WTC11 (cell line): Measurements from ENCODE around the gene FGF16. TPM values are rescaled to one million over a fixed set of nuclear protein-coding genes. Genes with fewer than 3 reads are reported as not detected.

Experiments
- ATAC-seq: fragments of 200-7000 bp; cut with Tn5 transposase; 2 replicates; pipeline ENCODE4 v1.10.0; 2021; ENCODE audit warnings: mild to moderate bottlenecking, moderate library complexity
- CTCF ChIA-PET: fragments of 300-600 bp; sonication (Branson Sonifier 250); formaldehyde crosslinking; loops from one replicate; lab custom pipeline; 2021; ENCODE audit warnings: antibody characterized with exemption; lab: Charles Lee
- POLR2A ChIA-PET: fragments of 350-600 bp; sonication (Branson Sonifier 250); formaldehyde crosslinking; loops from one replicate; lab custom pipeline; 2021; ENCODE audit warnings: antibody characterized with exemption; lab: Charles Lee
- DNase-seq: peaks from one replicate; pipeline ENCODE4 v3.0.0; 2021; ENCODE audit warnings: low spot score
- H3K27ac Mint-ChIP-seq: 2 replicates; pipeline ENCODE4 v1.8.0; 2021; ENCODE audit warnings: mixed read lengths
- H3K27me3 Mint-ChIP-seq: 2 replicates; pipeline ENCODE4 v1.8.0; 2021; ENCODE audit warnings: low read depth, mild to moderate bottlenecking, moderate library complexity, mixed read lengths
- H3K36me3 Mint-ChIP-seq: 2 replicates; pipeline ENCODE4 v1.8.0; 2021; ENCODE audit warnings: mixed read lengths
- H3K4me1 Mint-ChIP-seq: 2 replicates; pipeline ENCODE4 v1.8.0; 2022; ENCODE audit warnings: mixed read lengths
- H3K4me3 Mint-ChIP-seq: 2 replicates; pipeline ENCODE4 v1.8.0; 2021; ENCODE audit warnings: mild to moderate bottlenecking, moderate library complexity, mixed read lengths
- H3K9me3 Mint-ChIP-seq: 2 replicates; pipeline ENCODE4 v1.8.0; 2021; ENCODE audit warnings: mixed read lengths
- CBFB ChIP-seq: sonication (generic); formaldehyde crosslinking; IDR thresholded peaks from 2 replicates; pipeline ENCODE4 v1.8.1; 2022; ENCODE audit warnings: mild to moderate bottlenecking, low read depth, missing genetic modification reagents
- MYBL2 ChIP-seq: sonication (generic); formaldehyde crosslinking; IDR thresholded peaks from 2 replicates; pipeline ENCODE4 v1.8.1; 2023; ENCODE audit warnings: mild to moderate bottlenecking, moderate library complexity, missing genetic modification reagents
- SMAD3 ChIP-seq: sonication (generic); formaldehyde crosslinking; IDR thresholded peaks from 2 replicates; pipeline ENCODE4 v1.8.0; 2022; ENCODE audit warnings: missing genetic modification reagents, mild to moderate bottlenecking, borderline replicate concordance
- total RNA-seq: library from RNA; stranded (reverse); gene quantifications from 3 replicates; pipeline ENCODE4 v1.2.3, GENCODE V29; 2021
- TF ChIP-seq, protein P1 (sequence below): sonication (generic); formaldehyde crosslinking; IDR thresholded peaks from 2 replicates; pipeline ENCODE4 v1.8.1; 2023; ENCODE audit warnings: mild to moderate bottlenecking, missing genetic modification reagents, borderline replicate concordance
- TF ChIP-seq, protein P2 (sequence below): fragments of 250-450 bp; sonication (Bioruptor Pico); IDR thresholded peaks from 2 replicates; pipeline ENCODE4 v1.9.0; 2021; ENCODE audit warnings: mild to moderate bottlenecking, borderline replicate concordance
- TF ChIP-seq, protein P3 (sequence below): sonication (generic); formaldehyde crosslinking; IDR thresholded peaks from 2 replicates; pipeline ENCODE4 v1.8.1; 2022; ENCODE audit warnings: mild to moderate bottlenecking, missing genetic modification reagents, moderate library complexity, borderline replicate concordance
- TF ChIP-seq, protein P4 (sequence below): sonication (generic); formaldehyde crosslinking; IDR thresholded peaks from 2 replicates; pipeline ENCODE4 v1.8.1; 2023; ENCODE audit warnings: mild to moderate bottlenecking, moderate library complexity, missing genetic modification reagents
- TF ChIP-seq, protein P5 (sequence below): sonication (generic); formaldehyde crosslinking; IDR thresholded peaks from 2 replicates; pipeline ENCODE4 v1.8.1; 2022; ENCODE audit warnings: missing genetic modification reagents, borderline replicate concordance
- TF ChIP-seq, protein P6 (sequence below): sonication (generic); formaldehyde crosslinking; IDR thresholded peaks from 2 replicates; pipeline ENCODE4 v1.8.0; 2022; ENCODE audit warnings: mild to moderate bottlenecking, missing genetic modification reagents
- TF ChIP-seq, protein P7 (sequence below): sonication (generic); formaldehyde crosslinking; IDR thresholded peaks from 2 replicates; pipeline ENCODE4 v1.8.0; 2023; ENCODE audit warnings: missing genetic modification reagents
- TF ChIP-seq, protein P8 (sequence below): fragments of 250-450 bp; sonication (Bioruptor Pico); IDR thresholded peaks from 2 replicates; pipeline ENCODE4 v1.9.0; 2021; ENCODE audit warnings: moderate library complexity, mild to moderate bottlenecking, inconsistent platforms, borderline replicate concordance
- TF ChIP-seq, protein P9 (sequence below): sonication (generic); formaldehyde crosslinking; IDR thresholded peaks from 2 replicates; pipeline ENCODE4 v1.8.0; 2022; ENCODE audit warnings: missing genetic modification reagents

Gene FGF16
- total RNA-seq, 1 experiment from 2014 or later = 1.6 TPM

DNA sequence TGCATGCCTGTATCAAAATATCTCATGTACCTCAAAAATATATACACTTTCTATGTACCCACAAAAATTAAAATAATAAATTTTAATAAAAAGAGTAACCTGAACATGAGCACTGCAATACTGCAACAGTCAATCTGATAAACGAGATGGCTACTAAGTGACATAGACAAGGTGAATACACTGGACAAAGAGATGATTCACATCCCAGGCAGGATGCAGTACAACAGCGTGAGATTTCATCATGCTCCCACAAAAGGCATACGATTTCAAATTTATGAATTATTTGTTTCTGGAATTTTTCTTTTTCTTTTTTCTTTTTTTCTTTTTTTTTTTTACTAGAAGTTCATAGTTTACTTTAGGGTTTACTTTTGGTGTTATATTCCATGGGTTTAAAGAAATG, 12.2 kb upstream of the FGF16 start:
- POLR2A ChIA-PET = no interaction called here
- TF ChIP-seq, protein P1, sequence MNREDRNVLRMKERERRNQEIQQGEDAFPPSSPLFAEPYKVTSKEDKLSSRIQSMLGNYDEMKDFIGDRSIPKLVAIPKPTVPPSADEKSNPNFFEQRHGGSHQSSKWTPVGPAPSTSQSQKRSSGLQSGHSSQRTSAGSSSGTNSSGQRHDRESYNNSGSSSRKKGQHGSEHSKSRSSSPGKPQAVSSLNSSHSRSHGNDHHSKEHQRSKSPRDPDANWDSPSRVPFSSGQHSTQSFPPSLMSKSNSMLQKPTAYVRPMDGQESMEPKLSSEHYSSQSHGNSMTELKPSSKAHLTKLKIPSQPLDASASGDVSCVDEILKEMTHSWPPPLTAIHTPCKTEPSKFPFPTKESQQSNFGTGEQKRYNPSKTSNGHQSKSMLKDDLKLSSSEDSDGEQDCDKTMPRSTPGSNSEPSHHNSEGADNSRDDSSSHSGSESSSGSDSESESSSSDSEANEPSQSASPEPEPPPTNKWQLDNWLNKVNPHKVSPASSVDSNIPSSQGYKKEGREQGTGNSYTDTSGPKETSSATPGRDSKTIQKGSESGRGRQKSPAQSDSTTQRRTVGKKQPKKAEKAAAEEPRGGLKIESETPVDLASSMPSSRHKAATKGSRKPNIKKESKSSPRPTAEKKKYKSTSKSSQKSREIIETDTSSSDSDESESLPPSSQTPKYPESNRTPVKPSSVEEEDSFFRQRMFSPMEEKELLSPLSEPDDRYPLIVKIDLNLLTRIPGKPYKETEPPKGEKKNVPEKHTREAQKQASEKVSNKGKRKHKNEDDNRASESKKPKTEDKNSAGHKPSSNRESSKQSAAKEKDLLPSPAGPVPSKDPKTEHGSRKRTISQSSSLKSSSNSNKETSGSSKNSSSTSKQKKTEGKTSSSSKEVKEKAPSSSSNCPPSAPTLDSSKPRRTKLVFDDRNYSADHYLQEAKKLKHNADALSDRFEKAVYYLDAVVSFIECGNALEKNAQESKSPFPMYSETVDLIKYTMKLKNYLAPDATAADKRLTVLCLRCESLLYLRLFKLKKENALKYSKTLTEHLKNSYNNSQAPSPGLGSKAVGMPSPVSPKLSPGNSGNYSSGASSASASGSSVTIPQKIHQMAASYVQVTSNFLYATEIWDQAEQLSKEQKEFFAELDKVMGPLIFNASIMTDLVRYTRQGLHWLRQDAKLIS = no peak
- TF ChIP-seq, protein P2, sequence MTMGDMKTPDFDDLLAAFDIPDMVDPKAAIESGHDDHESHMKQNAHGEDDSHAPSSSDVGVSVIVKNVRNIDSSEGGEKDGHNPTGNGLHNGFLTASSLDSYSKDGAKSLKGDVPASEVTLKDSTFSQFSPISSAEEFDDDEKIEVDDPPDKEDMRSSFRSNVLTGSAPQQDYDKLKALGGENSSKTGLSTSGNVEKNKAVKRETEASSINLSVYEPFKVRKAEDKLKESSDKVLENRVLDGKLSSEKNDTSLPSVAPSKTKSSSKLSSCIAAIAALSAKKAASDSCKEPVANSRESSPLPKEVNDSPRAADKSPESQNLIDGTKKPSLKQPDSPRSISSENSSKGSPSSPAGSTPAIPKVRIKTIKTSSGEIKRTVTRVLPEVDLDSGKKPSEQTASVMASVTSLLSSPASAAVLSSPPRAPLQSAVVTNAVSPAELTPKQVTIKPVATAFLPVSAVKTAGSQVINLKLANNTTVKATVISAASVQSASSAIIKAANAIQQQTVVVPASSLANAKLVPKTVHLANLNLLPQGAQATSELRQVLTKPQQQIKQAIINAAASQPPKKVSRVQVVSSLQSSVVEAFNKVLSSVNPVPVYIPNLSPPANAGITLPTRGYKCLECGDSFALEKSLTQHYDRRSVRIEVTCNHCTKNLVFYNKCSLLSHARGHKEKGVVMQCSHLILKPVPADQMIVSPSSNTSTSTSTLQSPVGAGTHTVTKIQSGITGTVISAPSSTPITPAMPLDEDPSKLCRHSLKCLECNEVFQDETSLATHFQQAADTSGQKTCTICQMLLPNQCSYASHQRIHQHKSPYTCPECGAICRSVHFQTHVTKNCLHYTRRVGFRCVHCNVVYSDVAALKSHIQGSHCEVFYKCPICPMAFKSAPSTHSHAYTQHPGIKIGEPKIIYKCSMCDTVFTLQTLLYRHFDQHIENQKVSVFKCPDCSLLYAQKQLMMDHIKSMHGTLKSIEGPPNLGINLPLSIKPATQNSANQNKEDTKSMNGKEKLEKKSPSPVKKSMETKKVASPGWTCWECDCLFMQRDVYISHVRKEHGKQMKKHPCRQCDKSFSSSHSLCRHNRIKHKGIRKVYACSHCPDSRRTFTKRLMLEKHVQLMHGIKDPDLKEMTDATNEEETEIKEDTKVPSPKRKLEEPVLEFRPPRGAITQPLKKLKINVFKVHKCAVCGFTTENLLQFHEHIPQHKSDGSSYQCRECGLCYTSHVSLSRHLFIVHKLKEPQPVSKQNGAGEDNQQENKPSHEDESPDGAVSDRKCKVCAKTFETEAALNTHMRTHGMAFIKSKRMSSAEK (CRISPR knock-in tag) = no peak
- TF ChIP-seq, protein P3, sequence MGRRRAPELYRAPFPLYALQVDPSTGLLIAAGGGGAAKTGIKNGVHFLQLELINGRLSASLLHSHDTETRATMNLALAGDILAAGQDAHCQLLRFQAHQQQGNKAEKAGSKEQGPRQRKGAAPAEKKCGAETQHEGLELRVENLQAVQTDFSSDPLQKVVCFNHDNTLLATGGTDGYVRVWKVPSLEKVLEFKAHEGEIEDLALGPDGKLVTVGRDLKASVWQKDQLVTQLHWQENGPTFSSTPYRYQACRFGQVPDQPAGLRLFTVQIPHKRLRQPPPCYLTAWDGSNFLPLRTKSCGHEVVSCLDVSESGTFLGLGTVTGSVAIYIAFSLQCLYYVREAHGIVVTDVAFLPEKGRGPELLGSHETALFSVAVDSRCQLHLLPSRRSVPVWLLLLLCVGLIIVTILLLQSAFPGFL = no peak
- no peak for TF ChIP-seq SMAD3 (CRISPR knock-in tag)
- no peak for TF ChIP-seq MYBL2 (CRISPR knock-in tag)
- TF ChIP-seq, protein P4, sequence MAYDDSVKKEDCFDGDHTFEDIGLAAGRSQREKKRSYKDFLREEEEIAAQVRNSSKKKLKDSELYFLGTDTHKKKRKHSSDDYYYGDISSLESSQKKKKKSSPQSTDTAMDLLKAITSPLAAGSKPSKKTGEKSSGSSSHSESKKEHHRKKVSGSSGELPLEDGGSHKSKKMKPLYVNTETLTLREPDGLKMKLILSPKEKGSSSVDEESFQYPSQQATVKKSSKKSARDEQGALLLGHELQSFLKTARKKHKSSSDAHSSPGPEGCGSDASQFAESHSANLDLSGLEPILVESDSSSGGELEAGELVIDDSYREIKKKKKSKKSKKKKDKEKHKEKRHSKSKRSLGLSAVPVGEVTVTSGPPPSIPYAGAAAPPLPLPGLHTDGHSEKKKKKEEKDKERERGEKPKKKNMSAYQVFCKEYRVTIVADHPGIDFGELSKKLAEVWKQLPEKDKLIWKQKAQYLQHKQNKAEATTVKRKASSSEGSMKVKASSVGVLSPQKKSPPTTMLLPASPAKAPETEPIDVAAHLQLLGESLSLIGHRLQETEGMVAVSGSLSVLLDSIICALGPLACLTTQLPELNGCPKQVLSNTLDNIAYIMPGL (CRISPR knock-in tag) = no peak
- TF ChIP-seq, protein P5, sequence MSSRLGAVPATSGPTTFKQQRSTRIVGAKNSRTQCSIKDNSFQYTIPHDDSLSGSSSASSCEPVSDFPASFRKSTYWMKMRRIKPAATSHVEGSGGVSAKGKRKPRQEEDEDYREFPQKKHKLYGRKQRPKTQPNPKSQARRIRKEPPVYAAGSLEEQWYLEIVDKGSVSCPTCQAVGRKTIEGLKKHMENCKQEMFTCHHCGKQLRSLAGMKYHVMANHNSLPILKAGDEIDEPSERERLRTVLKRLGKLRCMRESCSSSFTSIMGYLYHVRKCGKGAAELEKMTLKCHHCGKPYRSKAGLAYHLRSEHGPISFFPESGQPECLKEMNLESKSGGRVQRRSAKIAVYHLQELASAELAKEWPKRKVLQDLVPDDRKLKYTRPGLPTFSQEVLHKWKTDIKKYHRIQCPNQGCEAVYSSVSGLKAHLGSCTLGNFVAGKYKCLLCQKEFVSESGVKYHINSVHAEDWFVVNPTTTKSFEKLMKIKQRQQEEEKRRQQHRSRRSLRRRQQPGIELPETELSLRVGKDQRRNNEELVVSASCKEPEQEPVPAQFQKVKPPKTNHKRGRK (CRISPR knock-in tag) = no peak
- no peak for TF ChIP-seq CBFB (CRISPR knock-in tag)
- TF ChIP-seq, protein P6, sequence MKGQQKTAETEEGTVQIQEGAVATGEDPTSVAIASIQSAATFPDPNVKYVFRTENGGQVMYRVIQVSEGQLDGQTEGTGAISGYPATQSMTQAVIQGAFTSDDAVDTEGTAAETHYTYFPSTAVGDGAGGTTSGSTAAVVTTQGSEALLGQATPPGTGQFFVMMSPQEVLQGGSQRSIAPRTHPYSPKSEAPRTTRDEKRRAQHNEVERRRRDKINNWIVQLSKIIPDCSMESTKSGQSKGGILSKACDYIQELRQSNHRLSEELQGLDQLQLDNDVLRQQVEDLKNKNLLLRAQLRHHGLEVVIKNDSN (CRISPR knock-in tag) = no peak
- TF ChIP-seq, protein P7, sequence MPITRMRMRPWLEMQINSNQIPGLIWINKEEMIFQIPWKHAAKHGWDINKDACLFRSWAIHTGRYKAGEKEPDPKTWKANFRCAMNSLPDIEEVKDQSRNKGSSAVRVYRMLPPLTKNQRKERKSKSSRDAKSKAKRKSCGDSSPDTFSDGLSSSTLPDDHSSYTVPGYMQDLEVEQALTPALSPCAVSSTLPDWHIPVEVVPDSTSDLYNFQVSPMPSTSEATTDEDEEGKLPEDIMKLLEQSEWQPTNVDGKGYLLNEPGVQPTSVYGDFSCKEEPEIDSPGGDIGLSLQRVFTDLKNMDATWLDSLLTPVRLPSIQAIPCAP (CRISPR knock-in tag) = no peak
- TF ChIP-seq, protein P8, sequence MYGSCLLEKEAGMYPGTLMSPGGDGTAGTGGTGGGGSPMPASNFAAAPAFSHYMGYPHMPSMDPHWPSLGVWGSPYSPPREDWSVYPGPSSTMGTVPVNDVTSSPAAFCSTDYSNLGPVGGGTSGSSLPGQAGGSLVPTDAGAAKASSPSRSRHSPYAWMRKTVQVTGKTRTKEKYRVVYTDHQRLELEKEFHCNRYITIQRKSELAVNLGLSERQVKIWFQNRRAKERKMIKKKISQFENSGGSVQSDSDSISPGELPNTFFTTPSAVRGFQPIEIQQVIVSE (CRISPR knock-in tag) = no peak
- TF ChIP-seq, protein P9, sequence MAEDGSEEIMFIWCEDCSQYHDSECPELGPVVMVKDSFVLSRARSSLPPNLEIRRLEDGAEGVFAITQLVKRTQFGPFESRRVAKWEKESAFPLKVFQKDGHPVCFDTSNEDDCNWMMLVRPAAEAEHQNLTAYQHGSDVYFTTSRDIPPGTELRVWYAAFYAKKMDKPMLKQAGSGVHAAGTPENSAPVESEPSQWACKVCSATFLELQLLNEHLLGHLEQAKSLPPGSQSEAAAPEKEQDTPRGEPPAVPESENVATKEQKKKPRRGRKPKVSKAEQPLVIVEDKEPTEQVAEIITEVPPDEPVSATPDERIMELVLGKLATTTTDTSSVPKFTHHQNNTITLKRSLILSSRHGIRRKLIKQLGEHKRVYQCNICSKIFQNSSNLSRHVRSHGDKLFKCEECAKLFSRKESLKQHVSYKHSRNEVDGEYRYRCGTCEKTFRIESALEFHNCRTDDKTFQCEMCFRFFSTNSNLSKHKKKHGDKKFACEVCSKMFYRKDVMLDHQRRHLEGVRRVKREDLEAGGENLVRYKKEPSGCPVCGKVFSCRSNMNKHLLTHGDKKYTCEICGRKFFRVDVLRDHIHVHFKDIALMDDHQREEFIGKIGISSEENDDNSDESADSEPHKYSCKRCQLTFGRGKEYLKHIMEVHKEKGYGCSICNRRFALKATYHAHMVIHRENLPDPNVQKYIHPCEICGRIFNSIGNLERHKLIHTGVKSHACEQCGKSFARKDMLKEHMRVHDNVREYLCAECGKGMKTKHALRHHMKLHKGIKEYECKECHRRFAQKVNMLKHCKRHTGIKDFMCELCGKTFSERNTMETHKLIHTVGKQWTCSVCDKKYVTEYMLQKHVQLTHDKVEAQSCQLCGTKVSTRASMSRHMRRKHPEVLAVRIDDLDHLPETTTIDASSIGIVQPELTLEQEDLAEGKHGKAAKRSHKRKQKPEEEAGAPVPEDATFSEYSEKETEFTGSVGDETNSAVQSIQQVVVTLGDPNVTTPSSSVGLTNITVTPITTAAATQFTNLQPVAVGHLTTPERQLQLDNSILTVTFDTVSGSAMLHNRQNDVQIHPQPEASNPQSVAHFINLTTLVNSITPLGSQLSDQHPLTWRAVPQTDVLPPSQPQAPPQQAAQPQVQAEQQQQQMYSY (CRISPR knock-in tag) = no peak
- Mint-ChIP-seq H3K36me3 (peaks cover 1% of the 10 kb centered on the region; the same call in 1 of the 2 replicates), H3K4me1 (peaks cover 27% of the 10 kb centered on the region), H3K9me3 (0 out of 2 replicates have a peak, but pooled peaks cover 2% of the 10 kb centered on the region), H3K4me3 (no peak overlapping the region), H3K27ac (no peak overlapping the region), H3K27me3 (no peaks in the 10 kb centered on the region)
- ATAC-seq (no peak), DNase-seq (no peak)
- CTCF ChIA-PET = no interaction called here
